WTC11 (cell line): ENCODE data around the gene SORCS1. TPM values are rescaled to one million over a fixed set of nuclear protein-coding genes. Genes with fewer than 3 reads are reported as not detected.

Experiments used
- ATAC-seq: fragments of 200-7000 bp; cut with Tn5 transposase; 2 replicates; pipeline ENCODE4 v1.10.0; 2021; ENCODE audit warnings: mild to moderate bottlenecking, moderate library complexity
- CTCF ChIA-PET: fragments of 300-600 bp; sonication (Branson Sonifier 250); formaldehyde crosslinking; loops from one replicate; lab custom pipeline; 2021; ENCODE audit warnings: antibody characterized with exemption; lab: Charles Lee
- POLR2A ChIA-PET: fragments of 350-600 bp; sonication (Branson Sonifier 250); formaldehyde crosslinking; loops from one replicate; lab custom pipeline; 2021; ENCODE audit warnings: antibody characterized with exemption; lab: Charles Lee
- DNase-seq: peaks from one replicate; pipeline ENCODE4 v3.0.0; 2021; ENCODE audit warnings: low spot score
- H3K27ac Mint-ChIP-seq: 2 replicates; pipeline ENCODE4 v1.8.0; 2021; ENCODE audit warnings: mixed read lengths
- H3K27me3 Mint-ChIP-seq: 2 replicates; pipeline ENCODE4 v1.8.0; 2021; ENCODE audit warnings: low read depth, mild to moderate bottlenecking, moderate library complexity, mixed read lengths
- H3K36me3 Mint-ChIP-seq: 2 replicates; pipeline ENCODE4 v1.8.0; 2021; ENCODE audit warnings: mixed read lengths
- H3K4me1 Mint-ChIP-seq: 2 replicates; pipeline ENCODE4 v1.8.0; 2022; ENCODE audit warnings: mixed read lengths
- H3K4me3 Mint-ChIP-seq: 2 replicates; pipeline ENCODE4 v1.8.0; 2021; ENCODE audit warnings: mild to moderate bottlenecking, moderate library complexity, mixed read lengths
- H3K9me3 Mint-ChIP-seq: 2 replicates; pipeline ENCODE4 v1.8.0; 2021; ENCODE audit warnings: mixed read lengths
- EMX1 ChIP-seq: fragments of 250-450 bp; sonication (Bioruptor Pico); IDR thresholded peaks from 2 replicates; pipeline ENCODE4 v1.8.0; 2021; ENCODE audit warnings: mild to moderate bottlenecking
- ETV6 ChIP-seq: sonication (generic); formaldehyde crosslinking; IDR thresholded peaks from 2 replicates; pipeline ENCODE4 v1.8.1; 2022; ENCODE audit warnings: mild to moderate bottlenecking, missing genetic modification reagents
- GTF2I ChIP-seq: fragments of 250-450 bp; sonication (Bioruptor Pico); conservative IDR thresholded peaks from 2 replicates; pipeline ENCODE4 v1.4.0; 2021; ENCODE audit warnings: mild to moderate bottlenecking
- MXD4 ChIP-seq: fragments of 250-450 bp; sonication (Bioruptor Pico); IDR thresholded peaks from 2 replicates; pipeline ENCODE4 v1.8.0; 2021; ENCODE audit warnings: mild to moderate bottlenecking, moderate library complexity, borderline replicate concordance
- NFYB ChIP-seq: sonication (generic); formaldehyde crosslinking; conservative IDR thresholded peaks from 2 replicates; pipeline ENCODE4 v1.8.0; 2022; ENCODE audit warnings: low read depth, missing genetic modification reagents
- NR1H2 ChIP-seq: sonication (generic); formaldehyde crosslinking; IDR thresholded peaks from 2 replicates; pipeline ENCODE4 v1.9.0; 2021; ENCODE audit warnings: mild to moderate bottlenecking, moderate library complexity, missing genetic modification reagents
- SMAD3 ChIP-seq: sonication (generic); formaldehyde crosslinking; IDR thresholded peaks from 2 replicates; pipeline ENCODE4 v1.8.0; 2022; ENCODE audit warnings: missing genetic modification reagents, mild to moderate bottlenecking, borderline replicate concordance
- TEAD1 ChIP-seq: sonication (generic); formaldehyde crosslinking; IDR thresholded peaks from 2 replicates; pipeline ENCODE4 v1.8.0; 2022; ENCODE audit warnings: mild to moderate bottlenecking, missing genetic modification reagents
- TEAD4 ChIP-seq: sonication (generic); formaldehyde crosslinking; IDR thresholded peaks from 2 replicates; pipeline ENCODE4 v1.8.0; 2022; ENCODE audit warnings: mild to moderate bottlenecking, missing genetic modification reagents
- TP53 ChIP-seq: sonication (generic); formaldehyde crosslinking; IDR thresholded peaks from 2 replicates; pipeline ENCODE4 v1.8.1; 2023; ENCODE audit warnings: mild to moderate bottlenecking, missing genetic modification reagents
- ZBTB21 ChIP-seq: sonication (generic); formaldehyde crosslinking; IDR thresholded peaks from 2 replicates; pipeline ENCODE4 v1.8.1; 2023; ENCODE audit warnings: mild to moderate bottlenecking, missing genetic modification reagents, borderline replicate concordance
- ZNF121 ChIP-seq: sonication (generic); formaldehyde crosslinking; IDR thresholded peaks from 2 replicates; pipeline ENCODE4 v1.8.0; 2023; ENCODE audit warnings: missing genetic modification reagents
- ZNF138 ChIP-seq: sonication (generic); formaldehyde crosslinking; conservative IDR thresholded peaks from 2 replicates; pipeline ENCODE4 v1.8.1; 2022; ENCODE audit warnings: mild to moderate bottlenecking, moderate library complexity, missing genetic modification reagents
- ZNF263 ChIP-seq: sonication (generic); formaldehyde crosslinking; IDR thresholded peaks from 2 replicates; pipeline ENCODE4 v1.8.1; 2022; ENCODE audit warnings: low read depth, mild to moderate bottlenecking, moderate library complexity, missing genetic modification reagents
- ZNF416 ChIP-seq: fragments of 250-450 bp; sonication (Bioruptor Pico); IDR thresholded peaks from 2 replicates; pipeline ENCODE4 v1.9.0; 2021; ENCODE audit warnings: mild to moderate bottlenecking, inconsistent platforms
- ZNF671 ChIP-seq: fragments of 250-450 bp; sonication (Bioruptor Pico); IDR thresholded peaks from 2 replicates; pipeline ENCODE4 v1.8.0; 2021; ENCODE audit warnings: mild to moderate bottlenecking
- total RNA-seq: library from RNA; stranded (reverse); gene quantifications from 3 replicates; pipeline ENCODE4 v1.2.3, GENCODE V29; 2021
- TF ChIP-seq, protein P1 (sequence below): sonication (generic); formaldehyde crosslinking; IDR thresholded peaks from 2 replicates; pipeline ENCODE4 v1.8.1; 2022; ENCODE audit warnings: low read depth, missing genetic modification reagents, borderline replicate concordance
- TF ChIP-seq, protein P2 (sequence below): sonication (generic); formaldehyde crosslinking; IDR thresholded peaks from 2 replicates; pipeline ENCODE4 v1.8.1; 2022; ENCODE audit warnings: mild to moderate bottlenecking, moderate library complexity, missing genetic modification reagents
- TF ChIP-seq, protein P3 (sequence below): sonication (generic); formaldehyde crosslinking; IDR thresholded peaks from 2 replicates; pipeline ENCODE4 v1.8.1; 2023; ENCODE audit warnings: mild to moderate bottlenecking, moderate library complexity, missing genetic modification reagents
- TF ChIP-seq, protein P4 (sequence below): fragments of 250-450 bp; sonication (Bioruptor Pico); IDR thresholded peaks from 2 replicates; pipeline ENCODE4 v1.9.0; 2021; ENCODE audit warnings: mild to moderate bottlenecking, borderline replicate concordance
- TF ChIP-seq, protein P5 (sequence below): fragments of 250-450 bp; sonication (Bioruptor Pico); IDR thresholded peaks from 2 replicates; pipeline ENCODE4 v1.9.0; 2021; ENCODE audit warnings: mild to moderate bottlenecking
- TF ChIP-seq, protein P6 (sequence below): fragments of 250-450 bp; sonication (Bioruptor Pico); IDR thresholded peaks from 2 replicates; pipeline ENCODE4 v2.1.2; 2022; ENCODE audit warnings: mild to moderate bottlenecking, moderate library complexity

Gene SORCS1
- total RNA-seq, 1 experiment from 2014 or later, result 3.3 TPM

DNA sequence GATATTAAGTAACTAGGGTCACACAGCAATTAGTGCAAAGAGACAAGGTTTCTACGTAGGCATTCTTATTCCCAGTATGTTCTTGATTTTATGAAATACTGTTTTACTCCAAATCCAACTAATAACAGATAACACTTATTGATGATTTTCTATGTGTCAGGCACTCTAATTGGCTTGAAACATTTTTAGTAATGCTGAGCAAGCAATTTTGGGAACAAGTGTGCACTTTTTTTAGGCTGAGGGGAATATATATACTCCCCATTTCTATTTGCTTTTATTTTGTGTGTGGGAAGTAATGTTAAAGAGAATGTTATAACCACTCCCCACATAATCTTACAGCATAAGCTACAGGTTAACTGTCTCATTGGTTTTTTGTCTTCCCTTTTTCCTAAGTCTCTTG is 4.2 kb upstream of the SORCS1 start:
- Mint-ChIP-seq H3K27ac (no peak overlapping the region), H3K36me3 (no peaks in the 10 kb centered on the region), H3K4me3 (no peak overlapping the region), H3K27me3 (peaks cover 23% of the 10 kb centered on the region)
- POLR2A ChIA-PET, result no interaction called here
- TF ChIP-seq, protein P1, sequence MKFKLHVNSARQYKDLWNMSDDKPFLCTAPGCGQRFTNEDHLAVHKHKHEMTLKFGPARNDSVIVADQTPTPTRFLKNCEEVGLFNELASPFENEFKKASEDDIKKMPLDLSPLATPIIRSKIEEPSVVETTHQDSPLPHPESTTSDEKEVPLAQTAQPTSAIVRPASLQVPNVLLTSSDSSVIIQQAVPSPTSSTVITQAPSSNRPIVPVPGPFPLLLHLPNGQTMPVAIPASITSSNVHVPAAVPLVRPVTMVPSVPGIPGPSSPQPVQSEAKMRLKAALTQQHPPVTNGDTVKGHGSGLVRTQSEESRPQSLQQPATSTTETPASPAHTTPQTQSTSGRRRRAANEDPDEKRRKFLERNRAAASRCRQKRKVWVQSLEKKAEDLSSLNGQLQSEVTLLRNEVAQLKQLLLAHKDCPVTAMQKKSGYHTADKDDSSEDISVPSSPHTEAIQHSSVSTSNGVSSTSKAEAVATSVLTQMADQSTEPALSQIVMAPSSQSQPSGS (CRISPR knock-in tag), result no peak
- TF ChIP-seq ZBTB21 (no peak), NR1H2 (CRISPR knock-in tag) (no peak), TP53 (CRISPR knock-in tag) (no peak), ZNF121 (CRISPR knock-in tag) (no peak), SMAD3 (CRISPR knock-in tag) (no peak), TEAD1 (CRISPR knock-in tag) (no peak)
- TF ChIP-seq, protein P2, sequence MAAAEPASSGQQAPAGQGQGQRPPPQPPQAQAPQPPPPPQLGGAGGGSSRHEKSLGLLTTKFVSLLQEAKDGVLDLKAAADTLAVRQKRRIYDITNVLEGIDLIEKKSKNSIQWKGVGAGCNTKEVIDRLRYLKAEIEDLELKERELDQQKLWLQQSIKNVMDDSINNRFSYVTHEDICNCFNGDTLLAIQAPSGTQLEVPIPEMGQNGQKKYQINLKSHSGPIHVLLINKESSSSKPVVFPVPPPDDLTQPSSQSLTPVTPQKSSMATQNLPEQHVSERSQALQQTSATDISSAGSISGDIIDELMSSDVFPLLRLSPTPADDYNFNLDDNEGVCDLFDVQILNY (CRISPR knock-in tag), result no peak
- TF ChIP-seq, all 79 proteins: peak for 0
- Mint-ChIP-seq H3K9me3 (no peaks in the 10 kb centered on the region), H3K4me1 (peaks cover 22% of the 10 kb centered on the region)
- CTCF ChIA-PET, result no interaction called here
- ATAC-seq (no peak), DNase-seq (no peak)

DNA sequence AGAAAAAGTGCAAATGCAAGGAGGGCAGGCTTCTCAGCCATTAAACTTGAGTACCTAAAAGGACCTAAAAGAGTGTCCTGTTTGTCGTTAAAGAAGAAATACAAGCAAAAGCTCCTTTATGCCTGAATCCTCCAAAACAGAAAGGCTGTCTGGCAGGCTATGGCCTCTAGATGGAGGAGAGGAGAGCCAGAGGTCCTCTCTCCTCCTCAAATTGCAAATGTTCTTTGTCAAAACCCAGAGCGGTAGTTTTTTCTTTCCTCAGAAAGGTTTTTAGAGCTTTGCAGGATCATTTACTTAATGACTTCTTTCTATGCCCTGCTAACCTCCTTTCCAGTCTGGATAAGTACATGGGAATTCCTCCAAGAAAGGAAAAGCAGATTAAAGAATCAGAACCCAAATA is 1.9 kb upstream of the SORCS1 start:
- Mint-ChIP-seq H3K27me3 (peaks cover 47% of the 10 kb centered on the region), H3K36me3 (no peaks in the 10 kb centered on the region), H3K9me3 (no peaks in the 10 kb centered on the region), H3K4me3 (no peak overlapping the region), H3K4me1 (peaks cover 32% of the 10 kb centered on the region), H3K27ac (no peak overlapping the region)
- CTCF ChIA-PET, result no interaction called here
- DNase-seq, result no peak
- no peak for ATAC-seq
- POLR2A ChIA-PET, result interaction anchor here (0.5 kb wide), 1 partner anchor 492 kb away, joined by 4 read pairs; no protein-coding TSS in a partner anchor
- TF ChIP-seq, protein P3, sequence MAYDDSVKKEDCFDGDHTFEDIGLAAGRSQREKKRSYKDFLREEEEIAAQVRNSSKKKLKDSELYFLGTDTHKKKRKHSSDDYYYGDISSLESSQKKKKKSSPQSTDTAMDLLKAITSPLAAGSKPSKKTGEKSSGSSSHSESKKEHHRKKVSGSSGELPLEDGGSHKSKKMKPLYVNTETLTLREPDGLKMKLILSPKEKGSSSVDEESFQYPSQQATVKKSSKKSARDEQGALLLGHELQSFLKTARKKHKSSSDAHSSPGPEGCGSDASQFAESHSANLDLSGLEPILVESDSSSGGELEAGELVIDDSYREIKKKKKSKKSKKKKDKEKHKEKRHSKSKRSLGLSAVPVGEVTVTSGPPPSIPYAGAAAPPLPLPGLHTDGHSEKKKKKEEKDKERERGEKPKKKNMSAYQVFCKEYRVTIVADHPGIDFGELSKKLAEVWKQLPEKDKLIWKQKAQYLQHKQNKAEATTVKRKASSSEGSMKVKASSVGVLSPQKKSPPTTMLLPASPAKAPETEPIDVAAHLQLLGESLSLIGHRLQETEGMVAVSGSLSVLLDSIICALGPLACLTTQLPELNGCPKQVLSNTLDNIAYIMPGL (CRISPR knock-in tag), result no peak
- TF ChIP-seq GTF2I (CRISPR knock-in tag) (no peak), NFYB (CRISPR knock-in tag) (no peak), TP53 (CRISPR knock-in tag) (no peak), MXD4 (no peak), ZNF138 (CRISPR knock-in tag) (no peak), ZNF416 (CRISPR knock-in tag) (no peak), TEAD4 (CRISPR knock-in tag) (no peak), ZBTB21 (no peak), ZNF263 (CRISPR knock-in tag) (no peak), EMX1 (CRISPR knock-in tag) (no peak), ETV6 (CRISPR knock-in tag) (no peak), ZNF671 (CRISPR knock-in tag) (no peak)
- TF ChIP-seq, protein P4, sequence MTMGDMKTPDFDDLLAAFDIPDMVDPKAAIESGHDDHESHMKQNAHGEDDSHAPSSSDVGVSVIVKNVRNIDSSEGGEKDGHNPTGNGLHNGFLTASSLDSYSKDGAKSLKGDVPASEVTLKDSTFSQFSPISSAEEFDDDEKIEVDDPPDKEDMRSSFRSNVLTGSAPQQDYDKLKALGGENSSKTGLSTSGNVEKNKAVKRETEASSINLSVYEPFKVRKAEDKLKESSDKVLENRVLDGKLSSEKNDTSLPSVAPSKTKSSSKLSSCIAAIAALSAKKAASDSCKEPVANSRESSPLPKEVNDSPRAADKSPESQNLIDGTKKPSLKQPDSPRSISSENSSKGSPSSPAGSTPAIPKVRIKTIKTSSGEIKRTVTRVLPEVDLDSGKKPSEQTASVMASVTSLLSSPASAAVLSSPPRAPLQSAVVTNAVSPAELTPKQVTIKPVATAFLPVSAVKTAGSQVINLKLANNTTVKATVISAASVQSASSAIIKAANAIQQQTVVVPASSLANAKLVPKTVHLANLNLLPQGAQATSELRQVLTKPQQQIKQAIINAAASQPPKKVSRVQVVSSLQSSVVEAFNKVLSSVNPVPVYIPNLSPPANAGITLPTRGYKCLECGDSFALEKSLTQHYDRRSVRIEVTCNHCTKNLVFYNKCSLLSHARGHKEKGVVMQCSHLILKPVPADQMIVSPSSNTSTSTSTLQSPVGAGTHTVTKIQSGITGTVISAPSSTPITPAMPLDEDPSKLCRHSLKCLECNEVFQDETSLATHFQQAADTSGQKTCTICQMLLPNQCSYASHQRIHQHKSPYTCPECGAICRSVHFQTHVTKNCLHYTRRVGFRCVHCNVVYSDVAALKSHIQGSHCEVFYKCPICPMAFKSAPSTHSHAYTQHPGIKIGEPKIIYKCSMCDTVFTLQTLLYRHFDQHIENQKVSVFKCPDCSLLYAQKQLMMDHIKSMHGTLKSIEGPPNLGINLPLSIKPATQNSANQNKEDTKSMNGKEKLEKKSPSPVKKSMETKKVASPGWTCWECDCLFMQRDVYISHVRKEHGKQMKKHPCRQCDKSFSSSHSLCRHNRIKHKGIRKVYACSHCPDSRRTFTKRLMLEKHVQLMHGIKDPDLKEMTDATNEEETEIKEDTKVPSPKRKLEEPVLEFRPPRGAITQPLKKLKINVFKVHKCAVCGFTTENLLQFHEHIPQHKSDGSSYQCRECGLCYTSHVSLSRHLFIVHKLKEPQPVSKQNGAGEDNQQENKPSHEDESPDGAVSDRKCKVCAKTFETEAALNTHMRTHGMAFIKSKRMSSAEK, result no peak
- TF ChIP-seq, protein P5, sequence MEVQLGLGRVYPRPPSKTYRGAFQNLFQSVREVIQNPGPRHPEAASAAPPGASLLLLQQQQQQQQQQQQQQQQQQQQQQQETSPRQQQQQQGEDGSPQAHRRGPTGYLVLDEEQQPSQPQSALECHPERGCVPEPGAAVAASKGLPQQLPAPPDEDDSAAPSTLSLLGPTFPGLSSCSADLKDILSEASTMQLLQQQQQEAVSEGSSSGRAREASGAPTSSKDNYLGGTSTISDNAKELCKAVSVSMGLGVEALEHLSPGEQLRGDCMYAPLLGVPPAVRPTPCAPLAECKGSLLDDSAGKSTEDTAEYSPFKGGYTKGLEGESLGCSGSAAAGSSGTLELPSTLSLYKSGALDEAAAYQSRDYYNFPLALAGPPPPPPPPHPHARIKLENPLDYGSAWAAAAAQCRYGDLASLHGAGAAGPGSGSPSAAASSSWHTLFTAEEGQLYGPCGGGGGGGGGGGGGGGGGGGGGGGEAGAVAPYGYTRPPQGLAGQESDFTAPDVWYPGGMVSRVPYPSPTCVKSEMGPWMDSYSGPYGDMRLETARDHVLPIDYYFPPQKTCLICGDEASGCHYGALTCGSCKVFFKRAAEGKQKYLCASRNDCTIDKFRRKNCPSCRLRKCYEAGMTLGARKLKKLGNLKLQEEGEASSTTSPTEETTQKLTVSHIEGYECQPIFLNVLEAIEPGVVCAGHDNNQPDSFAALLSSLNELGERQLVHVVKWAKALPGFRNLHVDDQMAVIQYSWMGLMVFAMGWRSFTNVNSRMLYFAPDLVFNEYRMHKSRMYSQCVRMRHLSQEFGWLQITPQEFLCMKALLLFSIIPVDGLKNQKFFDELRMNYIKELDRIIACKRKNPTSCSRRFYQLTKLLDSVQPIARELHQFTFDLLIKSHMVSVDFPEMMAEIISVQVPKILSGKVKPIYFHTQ (CRISPR knock-in tag), result no peak
- TF ChIP-seq, protein P6, sequence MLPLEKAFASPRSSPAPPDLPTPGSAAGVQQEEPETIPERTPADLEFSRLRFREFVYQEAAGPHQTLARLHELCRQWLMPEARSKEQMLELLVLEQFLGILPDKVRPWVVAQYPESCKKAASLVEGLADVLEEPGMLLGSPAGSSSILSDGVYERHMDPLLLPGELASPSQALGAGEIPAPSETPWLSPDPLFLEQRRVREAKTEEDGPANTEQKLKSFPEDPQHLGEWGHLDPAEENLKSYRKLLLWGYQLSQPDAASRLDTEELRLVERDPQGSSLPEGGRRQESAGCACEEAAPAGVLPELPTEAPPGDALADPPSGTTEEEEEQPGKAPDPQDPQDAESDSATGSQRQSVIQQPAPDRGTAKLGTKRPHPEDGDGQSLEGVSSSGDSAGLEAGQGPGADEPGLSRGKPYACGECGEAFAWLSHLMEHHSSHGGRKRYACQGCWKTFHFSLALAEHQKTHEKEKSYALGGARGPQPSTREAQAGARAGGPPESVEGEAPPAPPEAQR, result no peak
